GM23338 (cell line): ENCODE results near the gene INPP4B. TPM values are rescaled to one million over a fixed set of nuclear protein-coding genes. Genes with fewer than 3 reads are reported as not detected.

Experiments used
- ATAC-seq: fragments of 200-7000 bp; cut with Tn5 transposase; 3 replicates; pipeline ENCODE4 v1.9.1; 2020
- DNase-seq: peaks from one replicate; pipeline ENCODE4 v3.0.0-alpha.2; 2015; ENCODE audit warnings: low spot score
- H2AFZ ChIP-seq: fragments of 200-600 bp; sonication (generic); 2 replicates; pipeline ENCODE4 v1.8.0; 2016; ENCODE audit warnings: antibody characterized with exemption, mild to moderate bottlenecking, moderate library complexity
- H3F3A ChIP-seq: fragments of 200-600 bp; sonication (generic); replicated peaks from 2 replicates; pipeline ENCODE4 v1.8.0; 2017; ENCODE audit warnings: antibody characterized with exemption, mixed run types, low read depth
- H3K27ac ChIP-seq: fragments of 200-600 bp; sonication (generic); 2 replicates; pipeline ENCODE4 v1.6.1; 2016; ENCODE audit warnings: low read depth
- H3K27me3 ChIP-seq: fragments of 200-600 bp; sonication (generic); 2 replicates; pipeline ENCODE4 v1.8.0; 2016; ENCODE audit warnings: mild to moderate bottlenecking, mixed run types, moderate library complexity; ENCODE audit not compliant: insufficient read depth
- H3K36me3 ChIP-seq: fragments of 200-600 bp; sonication (generic); 2 replicates; pipeline ENCODE4 v1.8.0; 2016; ENCODE audit warnings: mild to moderate bottlenecking; ENCODE audit not compliant: insufficient read depth
- H3K4me1 ChIP-seq: fragments of 200-600 bp; sonication (generic); 2 replicates; pipeline ENCODE4 v1.8.0; 2016; ENCODE audit warnings: mild to moderate bottlenecking, moderate library complexity; ENCODE audit not compliant: insufficient read depth
- H3K4me2 ChIP-seq: fragments of 200-600 bp; sonication (generic); 2 replicates; pipeline ENCODE4 v1.7.1; 2017; ENCODE audit warnings: mixed run types
- H3K4me3 ChIP-seq: fragments of 200-600 bp; sonication (generic); 2 replicates; pipeline ENCODE4 v1.6.1; 2016; ENCODE audit warnings: mixed run types
- H3K79me2 ChIP-seq: fragments of 200-600 bp; sonication (generic); replicated peaks from 2 replicates; pipeline ENCODE4 v1.8.0; 2017; ENCODE audit warnings: mild to moderate bottlenecking; ENCODE audit not compliant: insufficient read depth
- H3K9me2 ChIP-seq: fragments of 200-600 bp; sonication (generic); 2 replicates; pipeline ENCODE4 v1.8.0; 2017; ENCODE audit not compliant: insufficient read depth
- H4K20me1 ChIP-seq: fragments of 200-600 bp; sonication (generic); replicated peaks from 2 replicates; pipeline ENCODE4 v1.8.0; 2017; ENCODE audit warnings: mild to moderate bottlenecking; ENCODE audit not compliant: insufficient read depth
- H3K27ac Mint-ChIP-seq: 2 replicates; pipeline ENCODE4 v1.8.0; 2020; ENCODE audit warnings: inconsistent platforms, mild to moderate bottlenecking, moderate library complexity, mixed read lengths
- H3K27me3 Mint-ChIP-seq: 3 replicates; pipeline ENCODE4 v1.8.0; 2022; ENCODE audit warnings: low read depth, mild to moderate bottlenecking, moderate library complexity, mixed read lengths, inconsistent platforms; ENCODE audit not compliant: insufficient read depth, poor library complexity
- H3K36me3 Mint-ChIP-seq: 3 replicates; pipeline ENCODE4 v1.8.0; 2021; ENCODE audit warnings: low read depth, mild to moderate bottlenecking, inconsistent platforms, moderate library complexity, mixed read lengths
- H3K4me1 Mint-ChIP-seq: 3 replicates; pipeline ENCODE4 v1.8.0; 2020; ENCODE audit warnings: mild to moderate bottlenecking, inconsistent platforms, mixed read lengths
- H3K4me3 Mint-ChIP-seq: 3 replicates; pipeline ENCODE4 v1.8.0; 2021; ENCODE audit warnings: moderate library complexity, mild to moderate bottlenecking, inconsistent platforms, mixed read lengths
- H3K9me3 Mint-ChIP-seq: 3 replicates; pipeline ENCODE4 v1.8.0; 2020; ENCODE audit warnings: moderate library complexity, mild to moderate bottlenecking, inconsistent platforms, mixed read lengths
- ETS1 ChIP-seq: IDR thresholded peaks from 2 replicates; pipeline ENCODE4 v1.6.1; 2016; ENCODE audit warnings: antibody characterized with exemption
- EZH2 ChIP-seq: fragments of 200-600 bp; sonication (generic); IDR thresholded peaks from one replicate; pipeline ENCODE4 v1.8.0; 2017; ENCODE audit warnings: antibody characterized with exemption, mild to moderate bottlenecking, low read depth; ENCODE audit not compliant: unreplicated experiment
- JUNB ChIP-seq: IDR thresholded peaks from one replicate; pipeline ENCODE4 v1.6.1; 2016; ENCODE audit warnings: antibody characterized with exemption; ENCODE audit not compliant: unreplicated experiment
- NANOG ChIP-seq: IDR thresholded peaks from 2 replicates; pipeline ENCODE4 v1.6.1; 2016; ENCODE audit warnings: antibody characterized with exemption, borderline replicate concordance
- POLR2AphosphoS5 ChIP-seq: IDR thresholded peaks from 2 replicates; pipeline ENCODE4 v1.6.1; 2016; ENCODE audit warnings: antibody characterized with exemption, low read depth
- REST ChIP-seq: IDR thresholded peaks from one replicate; pipeline ENCODE4 v1.6.1; 2018; ENCODE audit warnings: antibody characterized with exemption; ENCODE audit not compliant: unreplicated experiment
- STAT1 ChIP-seq: IDR thresholded peaks from one replicate; pipeline ENCODE4 v1.6.1; 2016; ENCODE audit warnings: antibody characterized with exemption; ENCODE audit not compliant: unreplicated experiment
- ZNF114 ChIP-seq: fragments of 250-450 bp; sonication (Bioruptor Pico); IDR thresholded peaks from 2 replicates; pipeline ENCODE4 v1.5.0; 2020; ENCODE audit warnings: mild to moderate bottlenecking, moderate library complexity
- ZNF462 ChIP-seq: fragments of 250-450 bp; sonication (Bioruptor Pico); IDR thresholded peaks from 2 replicates; pipeline ENCODE4 v1.5.0; 2020; ENCODE audit warnings: mild to moderate bottlenecking, moderate library complexity
- polyA plus RNA-seq: library from polyadenylated mRNA; unstranded; fragments of >200 nt; fragmentation: Nextera tagmentation; extraction: Ambion mirVana; gene quantifications from 2 replicates; pipeline ENCODE4 v1.2.1, GENCODE V29; 2016
- total RNA-seq: library from RNA; depleted of rRNA; stranded (reverse); fragments of >200 nt; shearing (Covaris generic); gene quantifications from 2 replicates; pipeline ENCODE4 v1.2.3, GENCODE V29; 2014

INPP4B gene
- total and polyA plus RNA-seq, 2 experiments from 2014 or later = 0.11 to 0.14 TPM

- Histone ChIP-seq H3K79me2 (no peaks in the 10 kb centered on the region), H3K27ac (no peak overlapping the region), H2AFZ (no peak overlapping the region), H3K27me3 (no peaks in the 10 kb centered on the region), H3K4me2 (no peak overlapping the region), H3K36me3 (no peaks in the 10 kb centered on the region), H3K9me2 (no peaks in the 10 kb centered on the region), H3F3A (no peaks in the 10 kb centered on the region), H4K20me1 (no peaks in the 10 kb centered on the region), H3K4me3 (no peak overlapping the region), H3K4me1 (no peaks in the 10 kb centered on the region)
- ATAC-seq (no peak), DNase-seq (no peak)
- Mint-ChIP-seq H3K27ac (no peak overlapping the region), H3K4me3 (no peak overlapping the region), H3K27me3 (no peaks in the 10 kb centered on the region), H3K36me3 (no peaks in the 10 kb centered on the region), H3K9me3 (no peaks in the 10 kb centered on the region), H3K4me1 (peaks cover 4% of the 10 kb centered on the region; the same call in 2 of the 3 replicates)
- no peak for TF ChIP-seq ZNF462
These were observed 497.5 kb downstream of the INPP4B start for GRCh38 chr4:142348613-142349021.

- Mint-ChIP-seq H3K36me3 (no peaks in the 10 kb centered on the region), H3K9me3 (no peaks in the 10 kb centered on the region), H3K27ac (no peak overlapping the region), H3K4me1 (no peaks in the 10 kb centered on the region), H3K4me3 (no peak overlapping the region), H3K27me3 (no peaks in the 10 kb centered on the region)
- ATAC-seq (no peak), DNase-seq (no peak)
- no peak overlapping the region for H3K27ac ChIP-seq
- no peaks in the 10 kb centered on the region for H3K79me2 ChIP-seq
- H4K20me1 ChIP-seq = no peaks in the 10 kb centered on the region
- no peak overlapping the region for H3K4me2 ChIP-seq
- no peak overlapping the region for H3K4me3 ChIP-seq
- no peaks in the 10 kb centered on the region for H3F3A ChIP-seq
- no peaks in the 10 kb centered on the region for H3K27me3 ChIP-seq
- no peaks in the 10 kb centered on the region for H3K36me3 ChIP-seq
- no peak overlapping the region for H2AFZ ChIP-seq
- H3K4me1 ChIP-seq = no peaks in the 10 kb centered on the region
- no peaks in the 10 kb centered on the region for H3K9me2 ChIP-seq
- no peak for TF ChIP-seq REST
- TF ChIP-seq JUNB = no peak
- no peak for TF ChIP-seq EZH2
- no peak for TF ChIP-seq POLR2AphosphoS5
- TF ChIP-seq STAT1 = no peak
- TF ChIP-seq NANOG = no peak
- TF ChIP-seq ZNF114 (CRISPR knock-in tag) = no peak
- no peak for TF ChIP-seq ETS1
These were observed 498.9 kb downstream of the INPP4B start for GRCh38 chr4:142347241-142347640.
